ENCODE results near the gene FARP1. TPM values are rescaled to one million over a fixed set of nuclear protein-coding genes. Genes with fewer than 3 reads are reported as not detected.
A peak's percentile ranks its signal among the peaks of the same experiment; 100 is the strongest.

Gene FARP1
- total and polyA plus RNA-seq, 2 of the 13 experiments (the other 11 are each of a cell fraction or from before 2014, with no cell fraction given) = 70.6 to 126 TPM

GRCh38 chr13:98150832-98151479 is 8.1 kb downstream of the FARP1 start:
- no peak overlapping the region for H3K9ac ChIP-seq (ENCODE audit: insufficient read depth, low read depth, low read length)
- TF ChIP-seq ZKSCAN5 (CRISPR knock-in tag; IDR thresholded peaks at IDR 0.05) (no peak), ESRRA (CRISPR knock-in tag; IDR thresholded peaks at IDR 0.05; ENCODE audit: low read depth) (no peak), POLR2A (IDR thresholded peaks at IDR 0.05; ENCODE audit: insufficient read depth in 1 of 2, low read depth in 2 of 2, low read length in 2 of 2) (0 out of 4 replicates have a peak, but pooled peaks of 1 of the 2 experiments have one; percentile 26)
- TF ChIP-seq, protein P1, sequence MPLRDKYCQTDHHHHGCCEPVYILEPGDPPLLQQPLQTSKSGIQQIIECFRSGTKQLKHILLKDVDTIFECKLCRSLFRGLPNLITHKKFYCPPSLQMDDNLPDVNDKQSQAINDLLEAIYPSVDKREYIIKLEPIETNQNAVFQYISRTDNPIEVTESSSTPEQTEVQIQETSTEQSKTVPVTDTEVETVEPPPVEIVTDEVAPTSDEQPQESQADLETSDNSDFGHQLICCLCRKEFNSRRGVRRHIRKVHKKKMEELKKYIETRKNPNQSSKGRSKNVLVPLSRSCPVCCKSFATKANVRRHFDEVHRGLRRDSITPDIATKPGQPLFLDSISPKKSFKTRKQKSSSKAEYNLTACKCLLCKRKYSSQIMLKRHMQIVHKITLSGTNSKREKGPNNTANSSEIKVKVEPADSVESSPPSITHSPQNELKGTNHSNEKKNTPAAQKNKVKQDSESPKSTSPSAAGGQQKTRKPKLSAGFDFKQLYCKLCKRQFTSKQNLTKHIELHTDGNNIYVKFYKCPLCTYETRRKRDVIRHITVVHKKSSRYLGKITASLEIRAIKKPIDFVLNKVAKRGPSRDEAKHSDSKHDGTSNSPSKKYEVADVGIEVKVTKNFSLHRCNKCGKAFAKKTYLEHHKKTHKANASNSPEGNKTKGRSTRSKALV (CRISPR knock-in tag; IDR thresholded peaks at IDR 0.05) = no peak
- peaks cover 1 to 42% of the 10 kb centered on the region in 2 experiments; a peak in 4 of 5 replicates for H3K36me3 ChIP-seq (replicated peaks in 1 of 2; ENCODE audit: control insufficient read depth in 1 of 2, insufficient read depth in 2 of 2, low read length in 2 of 2)
- peaks cover 93% of the 10 kb centered on the region for H3K79me2 ChIP-seq (ENCODE audit: insufficient read depth, low read length)
- BruUV-seq (replicated peaks) = no TSS peak
- H3K4me3 ChIP-seq (replicated peaks in 1 of 3; ENCODE audit: insufficient read depth in 1 of 3, low read depth in 2 of 3, low read length in 3 of 3) = no peak overlapping the region
- H3K27me3 ChIP-seq (ENCODE audit: control insufficient read depth in 1 of 2, insufficient read depth in 2 of 2, low read length in 2 of 2) = no peaks in the 10 kb centered on the region
- H3K27ac ChIP-seq (ENCODE audit: extremely low read length, insufficient read depth, low read length) = peak overlapping the region; percentile 9
- no peak overlapping the region for H2AFZ ChIP-seq (ENCODE audit: low read length)
- no peak for FAIRE-seq
- no peak for ATAC-seq
- H4K20me1 ChIP-seq (ENCODE audit: insufficient read depth, low read length) = peaks cover 83% of the 10 kb centered on the region
- no peak overlapping the region for H3K4me2 ChIP-seq (ENCODE audit: low read depth, low read length)
- no peak for DNase-seq (ENCODE audit: low spot score)
- CTCF ChIA-PET (ENCODE audit: low intra/inter-chr PET ratio, low total read pairs) = no interaction called here
- intact Hi-C loops (cut with micrococcal nuclease; ENCODE audit: unreplicated experiment) (no loop called here), in situ Hi-C loops (cut with HindIII; ENCODE audit: extremely low pct_ligation_motif_present, low pct_unique_long_range_greater_than_20kb) (no loop called here)
- H3K4me1 ChIP-seq (ENCODE audit: insufficient read depth, low read length) = peaks cover 94% of the 10 kb centered on the region
- no peaks in the 10 kb centered on the region for H3K9me3 ChIP-seq (ENCODE audit: low read length)
- WGBS (ENCODE audit: low lambda C conversion rate) = 89% methylated on average over 8 of the region's 8 CpGs
- POLR2A ChIA-PET = no interaction called here

DNA sequence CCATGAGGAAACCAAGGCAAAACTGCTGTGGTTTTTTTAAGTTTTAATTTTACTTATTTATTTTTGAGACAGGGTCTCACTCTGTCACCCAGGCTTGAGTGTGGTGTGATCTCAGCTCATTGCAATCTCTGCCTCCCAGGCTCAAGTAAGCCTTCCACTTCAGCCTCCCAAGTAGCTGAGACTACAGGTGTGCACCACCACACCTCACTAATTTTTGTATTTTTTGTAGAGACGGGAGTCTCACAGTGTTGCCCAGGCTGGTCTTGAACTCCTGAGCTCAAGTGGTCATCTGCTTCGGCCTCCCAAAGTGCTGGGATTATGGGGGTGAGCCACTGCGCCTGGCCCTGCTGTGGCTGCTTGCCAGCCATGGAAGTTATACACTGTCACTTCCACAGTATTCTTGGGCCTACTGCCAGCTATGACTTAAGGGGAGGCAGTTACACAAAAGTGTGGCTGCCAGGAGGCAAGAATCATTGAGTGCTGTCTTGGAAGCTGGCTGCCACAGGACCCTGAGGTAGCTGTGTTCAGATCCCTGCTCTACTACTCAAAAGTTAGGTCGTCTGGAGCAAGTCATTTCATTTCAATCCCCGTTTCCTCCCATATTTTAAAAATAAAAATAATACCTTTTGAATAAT is 12.7 kb downstream of the FARP1 start:
- H3K9me3 ChIP-seq (ENCODE audit: low read length) = no peaks in the 10 kb centered on the region
- H3K27ac ChIP-seq (ENCODE audit: extremely low read length, insufficient read depth, low read length) = peak overlapping the region; percentile 23
- DNase-seq (ENCODE audit: low spot score) (no peak), ATAC-seq (no peak), FAIRE-seq (no peak)
- no peak overlapping the region for H3K9ac ChIP-seq (ENCODE audit: insufficient read depth, low read depth, low read length)
- H2AFZ ChIP-seq (ENCODE audit: low read length) = no peak overlapping the region
- peaks cover 5 to 43% of the 10 kb centered on the region in 2 experiments for H3K36me3 ChIP-seq (replicated peaks in 1 of 2; ENCODE audit: control insufficient read depth in 1 of 2, insufficient read depth in 2 of 2, low read length in 2 of 2)
- 94% methylated on average over 5 of the region's 5 CpGs for WGBS (ENCODE audit: low lambda C conversion rate)
- in situ Hi-C loops (cut with HindIII; ENCODE audit: extremely low pct_ligation_motif_present, low pct_unique_long_range_greater_than_20kb) = no loop called here
- no peaks in the 10 kb centered on the region for H3K27me3 ChIP-seq (ENCODE audit: control insufficient read depth in 1 of 2, insufficient read depth in 2 of 2, low read length in 2 of 2)
- intact Hi-C loops (cut with micrococcal nuclease; ENCODE audit: unreplicated experiment) = no loop called here
- peaks cover 94% of the 10 kb centered on the region for H3K79me2 ChIP-seq (ENCODE audit: insufficient read depth, low read length)
- H3K4me1 ChIP-seq (ENCODE audit: insufficient read depth, low read length) = peaks cover 95% of the 10 kb centered on the region
- no peak overlapping the region for H3K4me3 ChIP-seq (replicated peaks in 1 of 3; ENCODE audit: insufficient read depth in 1 of 3, low read depth in 2 of 3, low read length in 3 of 3)
- H4K20me1 ChIP-seq (ENCODE audit: insufficient read depth, low read length) = peaks cover 87% of the 10 kb centered on the region
- ChIA-PET POLR2A (no interaction called here), CTCF (ENCODE audit: low intra/inter-chr PET ratio, low total read pairs) (no interaction called here)
- no peak overlapping the region for H3K4me2 ChIP-seq (ENCODE audit: low read depth, low read length)
- BruUV-seq (replicated peaks) = no TSS peak
- TF ChIP-seq SOX6 (IDR thresholded peaks at IDR 0.05) (no peak), SOX6 (CRISPR knock-in tag; IDR thresholded peaks at IDR 0.05) (no peak), SP5 (CRISPR knock-in tag; IDR thresholded peaks at IDR 0.05; ENCODE audit: borderline replicate concordance, low read depth) (no peak), SIX1 (CRISPR knock-in tag; IDR thresholded peaks at IDR 0.05; ENCODE audit: borderline replicate concordance) (no peak), RBM22 (optimal IDR thresholded peaks at IDR 0.05; ENCODE audit: low read length) (peak; percentile 44), ZNF605 (CRISPR knock-in tag; IDR thresholded peaks at IDR 0.05) (no peak), ZNF460 (CRISPR knock-in tag; IDR thresholded peaks at IDR 0.05; ENCODE audit: borderline replicate concordance) (peak; percentile 76; the same call in 1 of the 2 replicates), ZNF674 (CRISPR knock-in tag; IDR thresholded peaks at IDR 0.05; ENCODE audit: low read depth) (no peak)

All from HepG2 (cell line).